ENCODE data around the gene MAMDC4.

DNA sequence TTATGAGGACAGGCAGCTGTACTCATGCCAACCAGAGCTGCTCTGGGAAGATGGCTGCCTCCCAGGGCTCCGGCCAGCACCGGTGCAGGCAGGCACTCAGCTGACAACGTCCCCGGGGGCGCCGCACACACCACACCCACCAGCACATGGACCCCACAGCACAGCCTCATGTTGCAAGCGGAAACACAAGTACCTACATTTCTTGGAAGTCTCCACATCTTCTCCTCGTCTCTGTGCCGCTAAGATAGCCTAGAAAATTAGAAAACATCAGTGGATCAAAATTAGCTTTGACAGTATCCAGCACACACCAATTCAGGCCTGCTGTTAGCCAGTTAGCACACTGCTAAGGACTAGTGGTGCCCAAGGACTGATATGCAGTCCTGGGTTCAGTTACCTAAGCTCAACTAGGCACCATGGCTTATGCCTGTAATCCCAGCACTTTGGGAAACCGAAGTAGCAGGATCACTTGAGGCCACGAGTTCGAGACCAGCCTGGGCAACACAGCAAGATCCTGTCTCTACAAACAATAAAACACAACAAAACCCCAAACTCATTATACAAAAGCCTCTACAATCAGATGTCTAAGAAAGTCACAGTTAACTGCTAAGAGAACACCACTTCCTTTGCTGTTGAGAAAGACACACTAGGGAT is 11.6 kb downstream of the MAMDC4 start:
- TF ChIP-seq, protein P1, sequence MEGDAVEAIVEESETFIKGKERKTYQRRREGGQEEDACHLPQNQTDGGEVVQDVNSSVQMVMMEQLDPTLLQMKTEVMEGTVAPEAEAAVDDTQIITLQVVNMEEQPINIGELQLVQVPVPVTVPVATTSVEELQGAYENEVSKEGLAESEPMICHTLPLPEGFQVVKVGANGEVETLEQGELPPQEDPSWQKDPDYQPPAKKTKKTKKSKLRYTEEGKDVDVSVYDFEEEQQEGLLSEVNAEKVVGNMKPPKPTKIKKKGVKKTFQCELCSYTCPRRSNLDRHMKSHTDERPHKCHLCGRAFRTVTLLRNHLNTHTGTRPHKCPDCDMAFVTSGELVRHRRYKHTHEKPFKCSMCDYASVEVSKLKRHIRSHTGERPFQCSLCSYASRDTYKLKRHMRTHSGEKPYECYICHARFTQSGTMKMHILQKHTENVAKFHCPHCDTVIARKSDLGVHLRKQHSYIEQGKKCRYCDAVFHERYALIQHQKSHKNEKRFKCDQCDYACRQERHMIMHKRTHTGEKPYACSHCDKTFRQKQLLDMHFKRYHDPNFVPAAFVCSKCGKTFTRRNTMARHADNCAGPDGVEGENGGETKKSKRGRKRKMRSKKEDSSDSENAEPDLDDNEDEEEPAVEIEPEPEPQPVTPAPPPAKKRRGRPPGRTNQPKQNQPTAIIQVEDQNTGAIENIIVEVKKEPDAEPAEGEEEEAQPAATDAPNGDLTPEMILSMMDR (conservative IDR thresholded peaks at IDR 0.05) = no peak
- no peak for TF ChIP-seq ZFX (IDR thresholded peaks at IDR 0.05)
